ENCODE results near the gene NOD2.

NOD2 gene

GRCh38 chr16:50741225-50741780 is 47.9 kb downstream of the NOD2 start:
- DNase-seq (ENCODE audit: insufficient read length, low spot score), result no peak
- FAIRE-seq, result no peak

GRCh38 chr16:50741781-50742575 is 48.6 kb downstream of the NOD2 start, which contains the start of gene CYLD:
CYLD (plus strand) TSS chr16:50742086; CDS start chr16:50749699, 7,613 bp downstream.
- FAIRE-seq (peak; percentile 96), DNase-seq (ENCODE audit: insufficient read length, low spot score) (peak; percentile 94)

GRCh38 chr16:50742576-50743200 is 49.3 kb downstream of the NOD2 start:
- DNase-seq (ENCODE audit: insufficient read length, low spot score), result peak; percentile 24
- no peak for FAIRE-seq

GRCh38 chr16:50743581-50744225 is 50.3 kb downstream of the NOD2 start:
- FAIRE-seq, result no peak
- DNase-seq (ENCODE audit: insufficient read length, low spot score), result no peak

- FAIRE-seq, result no peak
- DNase-seq (ENCODE audit: insufficient read length, low spot score), result no peak
Observed at GRCh38 chr16:50744881-50745280, 51.5 kb downstream of the NOD2 start.

GRCh38 chr16:50745940-50746339 is 52.5 kb downstream of the NOD2 start:
- FAIRE-seq (no peak), DNase-seq (ENCODE audit: insufficient read length, low spot score) (no peak)

- FAIRE-seq (no peak), DNase-seq (ENCODE audit: insufficient read length, low spot score) (no peak)
Observed at GRCh38 chr16:50747207-50747956, 54.0 kb downstream of the NOD2 start.

- FAIRE-seq (no peak), DNase-seq (ENCODE audit: insufficient read length, low spot score) (no peak)
Observed at GRCh38 chr16:50751528-50751927, 58.1 kb downstream of the NOD2 start.

- no peak for FAIRE-seq
- no peak for DNase-seq (ENCODE audit: insufficient read length, low spot score)
Observed at GRCh38 chr16:50752471-50753235, 59.2 kb downstream of the NOD2 start.

- FAIRE-seq (no peak), DNase-seq (ENCODE audit: insufficient read length, low spot score) (no peak)
Observed at GRCh38 chr16:50756473-50756872, 63.1 kb downstream of the NOD2 start.

- FAIRE-seq (no peak), DNase-seq (ENCODE audit: insufficient read length, low spot score) (no peak)
Observed at GRCh38 chr16:50761267-50761666, 67.9 kb downstream of the NOD2 start.

GRCh38 chr16:50762241-50762640 is 68.8 kb downstream of the NOD2 start:
- DNase-seq (ENCODE audit: insufficient read length, low spot score), result no peak
- FAIRE-seq, result no peak

GRCh38 chr16:50763211-50763610 is 69.8 kb downstream of the NOD2 start:
- FAIRE-seq (no peak), DNase-seq (ENCODE audit: insufficient read length, low spot score) (no peak)

GRCh38 chr16:50765260-50765659 is 71.9 kb downstream of the NOD2 start:
- DNase-seq (ENCODE audit: insufficient read length, low spot score) (no peak), FAIRE-seq (no peak)

- DNase-seq (ENCODE audit: insufficient read length, low spot score), result no peak
Observed at GRCh38 chr16:50765861-50766260, 72.5 kb downstream of the NOD2 start.

GRCh38 chr16:50767197-50767596 is 73.8 kb downstream of the NOD2 start:
- FAIRE-seq (no peak), DNase-seq (ENCODE audit: insufficient read length, low spot score) (no peak)

More at GRCh38 chr16:50765861-50766260, 72.5 kb downstream of the NOD2 start:
- FAIRE-seq, result no peak

- DNase-seq (ENCODE audit: insufficient read length, low spot score), result no peak
- no peak for FAIRE-seq
Observed at GRCh38 chr16:50771366-50771765, 78.0 kb downstream of the NOD2 start.

- DNase-seq (ENCODE audit: insufficient read length, low spot score) (no peak), FAIRE-seq (no peak)
Observed at GRCh38 chr16:50774405-50774804, 81.0 kb downstream of the NOD2 start.

GRCh38 chr16:50774960-50775359 is 81.6 kb downstream of the NOD2 start:
- FAIRE-seq (no peak), DNase-seq (ENCODE audit: insufficient read length, low spot score) (no peak)

- FAIRE-seq (no peak), DNase-seq (ENCODE audit: insufficient read length, low spot score) (no peak)
Observed at GRCh38 chr16:50776037-50776436, 82.6 kb downstream of the NOD2 start.

All from HTR-8/SVneo (cell line).